ENCODE results near the gene BTBD9. TPM values are rescaled to one million over a fixed set of nuclear protein-coding genes. Genes with fewer than 3 reads are reported as not detected.

Gene BTBD9
- polyA plus RNA-seq (2012; ENCODE audit: insufficient read depth, insufficient read length, low read depth): 6.8 TPM

DNA sequence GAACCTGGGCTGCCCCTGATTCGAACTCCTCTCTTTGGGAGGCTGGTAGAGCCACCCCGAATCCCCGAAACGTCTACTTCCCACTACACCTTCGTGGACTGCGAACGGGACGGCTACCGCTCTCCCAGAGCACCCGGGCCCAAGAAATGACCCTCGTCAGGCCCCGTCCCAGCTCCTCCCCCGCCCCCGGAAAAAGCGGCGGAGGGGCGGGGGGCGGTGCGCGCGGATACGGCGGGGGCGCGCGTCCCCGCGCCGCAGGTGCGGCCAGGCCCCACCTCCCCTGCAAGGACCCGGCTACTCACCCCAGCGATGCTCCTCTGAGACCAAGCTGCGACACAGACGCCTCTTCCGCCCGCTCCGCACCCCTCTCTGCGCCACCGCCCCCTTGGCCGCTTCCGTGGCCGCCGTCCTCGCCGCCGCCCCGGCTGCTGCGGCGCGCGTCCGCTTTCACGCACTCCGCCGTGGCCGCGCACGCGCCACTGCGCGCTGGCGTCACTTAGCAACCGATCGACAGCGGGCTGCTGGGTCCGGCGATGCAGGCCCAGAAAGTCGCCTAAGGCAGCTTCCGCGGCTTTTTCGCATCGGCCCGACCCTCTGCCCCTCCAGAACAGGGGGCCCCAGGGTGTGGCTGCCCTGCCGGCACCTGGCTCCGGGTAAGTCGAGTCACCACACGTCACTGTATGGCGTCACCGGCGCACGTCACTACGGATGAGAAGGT, at the start of gene BTBD9:
BTBD9 (minus strand) TSS at position 432 of the 718 bp plus-strand sequence.
- Histone ChIP-seq H3K4me1 (no peaks in the 10 kb centered on the region), H3K4me3 (ENCODE audit: low read depth, low read length) (peak within 1 kb of the TSS; percentile 85), H3K9me3 (no peaks in the 10 kb centered on the region), H3K36me3 (peaks cover 4% of the 10 kb centered on the region; the same call in 1 of the 2 replicates), H3K27me3 (no peaks in the 10 kb centered on the region)
- TF ChIP-seq, protein P1, sequence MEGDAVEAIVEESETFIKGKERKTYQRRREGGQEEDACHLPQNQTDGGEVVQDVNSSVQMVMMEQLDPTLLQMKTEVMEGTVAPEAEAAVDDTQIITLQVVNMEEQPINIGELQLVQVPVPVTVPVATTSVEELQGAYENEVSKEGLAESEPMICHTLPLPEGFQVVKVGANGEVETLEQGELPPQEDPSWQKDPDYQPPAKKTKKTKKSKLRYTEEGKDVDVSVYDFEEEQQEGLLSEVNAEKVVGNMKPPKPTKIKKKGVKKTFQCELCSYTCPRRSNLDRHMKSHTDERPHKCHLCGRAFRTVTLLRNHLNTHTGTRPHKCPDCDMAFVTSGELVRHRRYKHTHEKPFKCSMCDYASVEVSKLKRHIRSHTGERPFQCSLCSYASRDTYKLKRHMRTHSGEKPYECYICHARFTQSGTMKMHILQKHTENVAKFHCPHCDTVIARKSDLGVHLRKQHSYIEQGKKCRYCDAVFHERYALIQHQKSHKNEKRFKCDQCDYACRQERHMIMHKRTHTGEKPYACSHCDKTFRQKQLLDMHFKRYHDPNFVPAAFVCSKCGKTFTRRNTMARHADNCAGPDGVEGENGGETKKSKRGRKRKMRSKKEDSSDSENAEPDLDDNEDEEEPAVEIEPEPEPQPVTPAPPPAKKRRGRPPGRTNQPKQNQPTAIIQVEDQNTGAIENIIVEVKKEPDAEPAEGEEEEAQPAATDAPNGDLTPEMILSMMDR (IDR thresholded peaks at IDR 0.05; ENCODE audit: low read depth, low read length): no peak
- DNase-seq: peak; percentile 83

DNA sequence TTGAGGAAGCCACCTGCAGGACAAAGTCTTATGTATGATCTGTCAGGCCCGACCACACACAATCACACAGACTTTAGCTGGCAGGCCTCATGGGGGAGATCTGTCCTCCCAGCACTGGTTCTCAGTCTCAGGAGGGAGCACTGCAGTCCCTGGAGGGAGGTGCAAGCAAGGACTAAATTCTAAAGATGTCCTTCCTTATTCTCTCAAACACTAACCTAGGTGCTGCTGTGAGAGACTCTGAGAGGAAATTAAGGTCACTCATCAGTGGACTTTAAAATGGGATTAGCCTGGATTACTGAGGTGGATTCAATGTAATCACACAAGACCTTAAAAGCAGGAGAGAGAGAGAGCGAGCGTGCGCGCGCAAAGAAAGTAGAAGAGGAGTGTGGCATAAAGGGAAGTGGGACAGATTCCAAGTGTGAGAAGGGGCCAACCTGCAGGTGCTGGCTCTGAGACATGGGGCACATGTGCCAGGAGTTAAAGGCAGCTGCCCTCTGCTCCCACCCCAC, 48.9 kb upstream of the BTBD9 start:
- Histone ChIP-seq H3K27me3 (no peaks in the 10 kb centered on the region), H3K4me1 (no peaks in the 10 kb centered on the region), H3K4me3 (ENCODE audit: low read depth, low read length) (no peak overlapping the region), H3K9me3 (no peaks in the 10 kb centered on the region), H3K36me3 (peaks cover 32% of the 10 kb centered on the region)
- TF ChIP-seq, protein P1 (IDR thresholded peaks at IDR 0.05; ENCODE audit: low read depth, low read length): 0 out of 2 replicates have a peak, but pooled peaks have one; percentile 6
- DNase-seq: no peak

DNA sequence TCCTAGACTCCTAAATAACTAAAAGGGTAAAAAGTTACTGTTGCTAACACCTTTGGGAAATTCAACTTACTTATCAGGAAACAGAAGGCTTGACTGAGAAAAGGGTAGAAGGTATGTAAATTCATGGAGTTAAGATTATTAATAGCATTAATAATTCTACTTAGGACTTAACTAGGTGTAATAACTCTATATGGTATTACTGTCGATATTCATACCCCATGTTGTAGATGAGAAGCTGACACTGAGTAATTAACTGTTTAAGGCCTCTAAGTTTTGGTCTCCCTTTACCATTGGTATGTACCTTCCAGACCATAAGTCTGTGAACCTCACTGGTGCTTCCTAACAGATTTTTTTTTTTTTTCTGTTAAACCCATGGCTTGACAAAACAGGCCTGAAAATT, 47.8 kb upstream of the BTBD9 start:
- H3K36me3 ChIP-seq: peaks cover 42% of the 10 kb centered on the region

DNA sequence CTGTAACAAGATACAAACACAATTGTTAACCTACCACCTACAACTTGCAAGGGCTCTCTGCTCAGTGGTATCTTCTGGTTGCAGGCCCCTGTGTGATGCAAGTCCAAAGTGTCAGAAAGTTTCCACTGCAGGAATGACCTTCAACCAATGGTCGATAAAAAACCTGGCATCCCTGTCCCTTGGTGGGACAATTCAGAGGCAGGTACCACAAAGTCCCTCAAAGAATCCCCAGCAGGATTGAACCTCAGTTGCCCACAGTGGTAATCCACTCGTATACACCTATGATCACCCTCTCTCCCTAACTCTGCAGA, 47.3 kb upstream of the BTBD9 start:
- H3K9me3 ChIP-seq: no peaks in the 10 kb centered on the region
- H3K4me3 ChIP-seq (ENCODE audit: low read depth, low read length): no peak overlapping the region
- TF ChIP-seq, protein P1 (IDR thresholded peaks at IDR 0.05; ENCODE audit: low read depth, low read length): no peak
- no peaks in the 10 kb centered on the region for H3K27me3 ChIP-seq
- DNase-seq: no peak
- H3K36me3 ChIP-seq: peaks cover 48% of the 10 kb centered on the region
- H3K4me1 ChIP-seq: no peaks in the 10 kb centered on the region

More for the DNA sequence above, 47.8 kb upstream of the BTBD9 start:
- no peaks in the 10 kb centered on the region for H3K4me1 ChIP-seq
- DNase-seq: no peak
- TF ChIP-seq, protein P1 (IDR thresholded peaks at IDR 0.05; ENCODE audit: low read depth, low read length): no peak
- H3K9me3 ChIP-seq: no peaks in the 10 kb centered on the region
- H3K4me3 ChIP-seq (ENCODE audit: low read depth, low read length): no peak overlapping the region
- H3K27me3 ChIP-seq: no peaks in the 10 kb centered on the region

DNA sequence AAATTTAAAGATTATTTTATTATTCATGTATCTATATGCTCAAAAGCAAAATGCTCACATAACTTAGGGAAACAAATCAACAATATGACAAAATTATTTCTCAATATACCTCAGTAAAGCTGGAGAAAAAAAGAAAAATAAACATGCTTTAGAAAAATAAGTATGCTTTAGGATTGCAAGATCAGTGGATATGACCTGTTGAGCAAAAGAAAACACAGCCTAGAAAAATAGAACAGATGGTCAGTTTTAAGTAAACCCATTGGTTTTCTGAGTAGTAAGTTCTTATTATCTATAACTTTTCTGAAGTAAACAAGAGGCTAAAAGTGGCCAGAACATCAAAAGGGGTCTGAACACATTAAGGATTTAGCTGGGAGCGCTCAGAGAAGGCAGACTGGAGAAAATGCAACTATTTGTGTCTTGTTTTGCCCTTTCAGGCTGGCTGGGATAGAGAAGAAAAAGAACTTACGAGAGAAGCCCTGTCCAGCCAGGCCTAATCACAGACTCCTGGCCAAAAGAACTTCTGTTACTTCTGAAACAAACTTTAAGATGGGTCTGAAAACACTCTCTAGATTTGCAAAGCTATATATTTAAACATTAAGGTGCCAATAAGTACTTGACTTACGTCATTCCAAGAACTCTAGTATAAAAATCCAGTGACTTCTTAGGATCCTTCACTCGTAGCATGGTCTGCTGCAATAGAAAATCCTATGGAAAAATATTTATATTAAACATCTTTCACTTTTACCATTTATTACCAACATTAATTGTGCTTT, 46.7 kb upstream of the BTBD9 start:
- TF ChIP-seq, protein P1 (IDR thresholded peaks at IDR 0.05; ENCODE audit: low read depth, low read length): no peak
- no peaks in the 10 kb centered on the region for H3K27me3 ChIP-seq
- peaks cover 53% of the 10 kb centered on the region for H3K36me3 ChIP-seq
- no peaks in the 10 kb centered on the region for H3K9me3 ChIP-seq
- no peaks in the 10 kb centered on the region for H3K4me1 ChIP-seq
- no peak for DNase-seq
- H3K4me3 ChIP-seq (ENCODE audit: low read depth, low read length): no peak overlapping the region
